ENCODE data around the gene UGT1A10.
"Not testable (repeated sequence)": the region's sequence is repeated elsewhere in the genome, so short reads cannot be mapped to it uniquely, and the experiment has no call there.

UGT1A10 gene

GRCh38 chr2:233692648-233693047 is 56.4 kb downstream of the UGT1A10 start, which contains the start of gene UGT1A6:
Gene UGT1A6, plus strand, starts transcription at chr2:233692890. Its CDS starts 115 bp downstream, at chr2:233693005.
- H3K9me3 Mint-ChIP-seq, result no peaks in the 10 kb centered on the region
- no peaks in the 10 kb centered on the region for H3K4me1 Mint-ChIP-seq (ENCODE audit: low read depth)
- DNase-seq, result no peak
- H3K36me3 Mint-ChIP-seq (ENCODE audit: low read depth), result no peaks in the 10 kb centered on the region
- no peak within 1 kb of the TSS for H3K27ac Mint-ChIP-seq
- peaks cover 12% of the 10 kb centered on the region for H3K27me3 Mint-ChIP-seq
- no peak within 1 kb of the TSS for H3K4me3 Mint-ChIP-seq

- Mint-ChIP-seq H3K27me3 (peaks cover 6% of the 10 kb centered on the region), H3K9me3 (no peaks in the 10 kb centered on the region), H3K4me1 (ENCODE audit: low read depth) (no peaks in the 10 kb centered on the region), H3K27ac (no peak overlapping the region), H3K4me3 (no peak overlapping the region), H3K36me3 (ENCODE audit: low read depth) (no peaks in the 10 kb centered on the region)
- no peak for DNase-seq
Measured at GRCh38 chr2:233693963-233694362, 57.7 kb downstream of the UGT1A10 start.

- Mint-ChIP-seq H3K9me3 (peaks cover 2% of the 10 kb centered on the region), H3K36me3 (ENCODE audit: low read depth) (no peaks in the 10 kb centered on the region), H3K27me3 (peaks cover 3% of the 10 kb centered on the region), H3K4me1 (ENCODE audit: low read depth) (no peaks in the 10 kb centered on the region), H3K27ac (no peak overlapping the region), H3K4me3 (no peak overlapping the region)
- DNase-seq, result no peak
Measured at GRCh38 chr2:233698740-233699139, 62.5 kb downstream of the UGT1A10 start.

- Mint-ChIP-seq H3K4me1 (ENCODE audit: low read depth) (no peaks in the 10 kb centered on the region), H3K9me3 (peaks cover 2% of the 10 kb centered on the region), H3K36me3 (ENCODE audit: low read depth) (no peaks in the 10 kb centered on the region), H3K27ac (no peak overlapping the region), H3K27me3 (peaks cover 3% of the 10 kb centered on the region), H3K4me3 (no peak overlapping the region)
- DNase-seq, result no peak
Measured at GRCh38 chr2:233699424-233700027, 63.3 kb downstream of the UGT1A10 start.

GRCh38 chr2:233700028-233700635 is 63.9 kb downstream of the UGT1A10 start:
- Mint-ChIP-seq H3K27ac (no peak overlapping the region), H3K9me3 (peaks cover 2% of the 10 kb centered on the region), H3K27me3 (peaks cover 3% of the 10 kb centered on the region), H3K36me3 (ENCODE audit: low read depth) (no peaks in the 10 kb centered on the region), H3K4me3 (no peak overlapping the region), H3K4me1 (ENCODE audit: low read depth) (no peaks in the 10 kb centered on the region)
- no peak for DNase-seq

- H3K27ac Mint-ChIP-seq; H3K4me3 Mint-ChIP-seq; H3K4me1 Mint-ChIP-seq (ENCODE audit: low read depth): not testable (repeated sequence)
Measured at GRCh38 chr2:233700842-233701241, 64.6 kb downstream of the UGT1A10 start.

GRCh38 chr2:233702238-233702637 is 66.0 kb downstream of the UGT1A10 start:
- Mint-ChIP-seq H3K27me3 (peaks cover 3% of the 10 kb centered on the region), H3K4me3 (no peak overlapping the region), H3K27ac (no peak overlapping the region), H3K36me3 (ENCODE audit: low read depth) (no peaks in the 10 kb centered on the region), H3K4me1 (ENCODE audit: low read depth) (no peaks in the 10 kb centered on the region), H3K9me3 (peaks cover 2% of the 10 kb centered on the region)
- no peak for DNase-seq

More at GRCh38 chr2:233700842-233701241, 64.6 kb downstream of the UGT1A10 start:
- not testable (repeated sequence) for DNase-seq; H3K9me3 Mint-ChIP-seq; H3K36me3 Mint-ChIP-seq (ENCODE audit: low read depth); H3K27me3 Mint-ChIP-seq

GRCh38 chr2:233705911-233706506 is 69.8 kb downstream of the UGT1A10 start:
- no peaks in the 10 kb centered on the region for H3K36me3 Mint-ChIP-seq (ENCODE audit: low read depth)
- H3K4me1 Mint-ChIP-seq (ENCODE audit: low read depth), result no peaks in the 10 kb centered on the region
- H3K4me3 Mint-ChIP-seq, result no peak overlapping the region
- peaks cover 4% of the 10 kb centered on the region for H3K27me3 Mint-ChIP-seq
- no peak for DNase-seq
- H3K9me3 Mint-ChIP-seq, result peaks cover 2% of the 10 kb centered on the region
- no peak overlapping the region for H3K27ac Mint-ChIP-seq

- no peaks in the 10 kb centered on the region for H3K4me1 Mint-ChIP-seq (ENCODE audit: low read depth)
- no peak overlapping the region for H3K27ac Mint-ChIP-seq
- no peak overlapping the region for H3K4me3 Mint-ChIP-seq
- H3K36me3 Mint-ChIP-seq (ENCODE audit: low read depth), result no peaks in the 10 kb centered on the region
- peaks cover 11% of the 10 kb centered on the region for H3K27me3 Mint-ChIP-seq
- peaks cover 2% of the 10 kb centered on the region for H3K9me3 Mint-ChIP-seq
- DNase-seq, result no peak
Measured at GRCh38 chr2:233706720-233707119, 70.5 kb downstream of the UGT1A10 start.

GRCh38 chr2:233707940-233708644 is 71.8 kb downstream of the UGT1A10 start:
- Mint-ChIP-seq H3K27ac (no peak overlapping the region), H3K9me3 (peaks cover 2% of the 10 kb centered on the region), H3K4me3 (no peak overlapping the region), H3K36me3 (ENCODE audit: low read depth) (no peaks in the 10 kb centered on the region), H3K4me1 (ENCODE audit: low read depth) (no peaks in the 10 kb centered on the region), H3K27me3 (peaks cover 22% of the 10 kb centered on the region)
- no peak for DNase-seq

- DNase-seq, result no peak
- no peaks in the 10 kb centered on the region for H3K9me3 Mint-ChIP-seq
- H3K27ac Mint-ChIP-seq, result no peak overlapping the region
- no peaks in the 10 kb centered on the region for H3K4me1 Mint-ChIP-seq (ENCODE audit: low read depth)
- H3K4me3 Mint-ChIP-seq, result no peak overlapping the region
- peaks cover 29% of the 10 kb centered on the region for H3K27me3 Mint-ChIP-seq
- H3K36me3 Mint-ChIP-seq (ENCODE audit: low read depth), result no peaks in the 10 kb centered on the region
Measured at GRCh38 chr2:233708942-233709341, 72.7 kb downstream of the UGT1A10 start.

GRCh38 chr2:233711312-233712008 is 75.2 kb downstream of the UGT1A10 start:
- Mint-ChIP-seq H3K27ac (no peak overlapping the region), H3K9me3 (no peaks in the 10 kb centered on the region), H3K36me3 (ENCODE audit: low read depth) (no peaks in the 10 kb centered on the region), H3K27me3 (peaks cover 37% of the 10 kb centered on the region), H3K4me1 (ENCODE audit: low read depth) (peaks cover 2% of the 10 kb centered on the region), H3K4me3 (no peak overlapping the region)
- peak; percentile 73 for DNase-seq

GRCh38 chr2:233712611-233713261 is 76.5 kb downstream of the UGT1A10 start, which contains the start of gene UGT1A5:
Gene UGT1A5, plus strand, starts transcription at chr2:233712907. Its CDS starts 85 bp downstream, at chr2:233712992.
- DNase-seq, result no peak
- Mint-ChIP-seq H3K27ac (no peak within 1 kb of the TSS), H3K4me1 (ENCODE audit: low read depth) (peaks cover 2% of the 10 kb centered on the region), H3K4me3 (no peak within 1 kb of the TSS), H3K27me3 (peaks cover 46% of the 10 kb centered on the region), H3K36me3 (ENCODE audit: low read depth) (no peaks in the 10 kb centered on the region), H3K9me3 (no peaks in the 10 kb centered on the region)

- Mint-ChIP-seq H3K4me3 (no peak overlapping the region), H3K9me3 (no peaks in the 10 kb centered on the region), H3K4me1 (ENCODE audit: low read depth) (peaks cover 2% of the 10 kb centered on the region), H3K36me3 (ENCODE audit: low read depth) (no peaks in the 10 kb centered on the region), H3K27ac (no peak overlapping the region), H3K27me3 (peaks cover 48% of the 10 kb centered on the region)
- no peak for DNase-seq
Measured at GRCh38 chr2:233713262-233713615, 77.0 kb downstream of the UGT1A10 start.
